ENCODE measurements around the gene NTM.

DNA sequence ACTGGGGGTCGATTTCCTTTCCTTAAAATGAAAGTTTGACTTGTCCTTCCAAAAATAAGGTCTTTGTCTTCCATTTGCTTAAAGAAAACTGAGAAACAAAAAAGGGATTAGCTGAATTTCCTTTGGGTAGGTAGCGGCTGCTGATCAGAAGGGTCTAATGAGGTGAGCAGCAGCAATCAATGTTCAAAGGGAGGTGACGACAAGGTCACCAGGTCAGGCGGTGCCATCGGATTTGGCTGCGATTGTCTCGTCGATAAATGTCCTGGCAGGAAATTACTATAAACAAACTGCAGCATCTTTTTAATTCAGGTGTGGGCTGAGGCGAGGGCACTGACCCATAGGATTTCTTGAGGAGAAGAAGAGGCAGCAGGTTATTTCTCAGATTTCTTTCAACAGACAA is 480.1 kb downstream of the NTM start:
- TF ChIP-seq, protein P1, sequence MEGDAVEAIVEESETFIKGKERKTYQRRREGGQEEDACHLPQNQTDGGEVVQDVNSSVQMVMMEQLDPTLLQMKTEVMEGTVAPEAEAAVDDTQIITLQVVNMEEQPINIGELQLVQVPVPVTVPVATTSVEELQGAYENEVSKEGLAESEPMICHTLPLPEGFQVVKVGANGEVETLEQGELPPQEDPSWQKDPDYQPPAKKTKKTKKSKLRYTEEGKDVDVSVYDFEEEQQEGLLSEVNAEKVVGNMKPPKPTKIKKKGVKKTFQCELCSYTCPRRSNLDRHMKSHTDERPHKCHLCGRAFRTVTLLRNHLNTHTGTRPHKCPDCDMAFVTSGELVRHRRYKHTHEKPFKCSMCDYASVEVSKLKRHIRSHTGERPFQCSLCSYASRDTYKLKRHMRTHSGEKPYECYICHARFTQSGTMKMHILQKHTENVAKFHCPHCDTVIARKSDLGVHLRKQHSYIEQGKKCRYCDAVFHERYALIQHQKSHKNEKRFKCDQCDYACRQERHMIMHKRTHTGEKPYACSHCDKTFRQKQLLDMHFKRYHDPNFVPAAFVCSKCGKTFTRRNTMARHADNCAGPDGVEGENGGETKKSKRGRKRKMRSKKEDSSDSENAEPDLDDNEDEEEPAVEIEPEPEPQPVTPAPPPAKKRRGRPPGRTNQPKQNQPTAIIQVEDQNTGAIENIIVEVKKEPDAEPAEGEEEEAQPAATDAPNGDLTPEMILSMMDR (conservative IDR thresholded peaks at IDR 0.05 in 1 of 2, IDR thresholded peaks at IDR 0.05 in 1 of 2; ENCODE audit: low read depth in 1 of 2, low read length in 2 of 2), result no peak
- TF ChIP-seq EZH2 (IDR thresholded peaks at IDR 0.05; ENCODE audit: low read length, missing control alignments), result no peak
